GM19397 (cell line): ENCODE results near the gene SLC4A2.

ENCODE experiments used
- ATAC-seq: cut with Tn5 transposase; IDR thresholded peaks from one replicate; pipeline ENCODE4 v1.9.1; 2021; ENCODE audit warnings: mild to moderate bottlenecking, moderate library complexity; ENCODE audit not compliant: unreplicated experiment

SLC4A2 gene

DNA sequence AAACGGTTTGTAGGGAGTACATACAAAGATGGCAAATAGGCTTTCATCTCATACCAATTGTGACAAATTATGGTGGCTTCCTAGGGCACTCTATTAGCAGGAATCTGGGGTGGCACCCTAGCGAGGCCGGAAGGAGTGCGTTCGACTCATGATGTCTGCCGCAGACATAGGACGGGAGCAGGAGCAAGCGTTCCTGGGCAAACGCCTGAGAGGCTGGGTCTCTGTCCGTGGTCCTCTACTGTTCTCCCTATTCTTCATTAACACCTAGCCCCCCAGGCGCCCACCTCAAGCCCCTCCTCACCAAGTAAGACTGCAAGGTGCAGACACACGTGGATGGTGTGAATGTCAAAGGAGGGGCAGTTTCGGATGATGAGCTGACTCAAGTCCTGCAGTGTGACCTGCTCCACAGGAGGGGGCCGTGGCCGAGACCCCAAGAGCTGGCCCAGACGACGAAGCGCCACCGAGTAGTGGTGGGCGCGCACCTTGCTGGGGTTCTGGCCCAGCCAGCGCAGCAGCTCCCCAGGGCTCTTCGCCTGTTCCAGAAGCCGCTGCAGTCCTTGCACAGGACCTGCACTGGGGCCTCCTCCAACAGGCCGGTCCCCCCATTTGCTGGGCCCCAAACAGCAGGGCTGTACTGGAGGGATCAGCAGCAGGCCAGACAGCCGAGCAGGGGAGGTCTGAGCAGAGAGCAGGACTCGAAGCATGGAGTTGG lies 20.0 kb downstream of the SLC4A2 start:
- ATAC-seq, result no peak

DNA sequence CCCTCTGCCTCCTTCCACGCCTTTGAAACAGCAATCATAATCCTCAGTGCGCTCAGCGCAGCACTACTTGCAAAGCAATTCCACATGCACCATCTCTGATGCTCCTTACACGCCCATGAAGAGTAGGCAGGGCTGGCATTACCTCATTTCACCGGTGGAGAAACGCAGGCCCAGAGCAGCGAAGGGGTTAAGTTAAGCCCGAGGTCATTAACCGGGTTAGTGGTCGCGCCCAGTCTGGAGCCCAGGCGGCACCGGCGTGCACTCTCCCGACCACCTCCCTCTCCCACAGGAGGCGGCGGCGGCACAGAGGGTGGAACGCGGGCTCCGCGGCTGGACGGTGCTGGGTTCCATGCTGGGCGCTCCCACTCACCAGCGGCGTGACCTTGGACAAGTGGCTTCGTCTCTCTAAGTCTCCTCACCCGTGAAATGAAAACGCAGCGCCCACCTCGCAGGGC lies 20.7 kb downstream of the SLC4A2 start:
- ATAC-seq, result peak; percentile 4

DNA sequence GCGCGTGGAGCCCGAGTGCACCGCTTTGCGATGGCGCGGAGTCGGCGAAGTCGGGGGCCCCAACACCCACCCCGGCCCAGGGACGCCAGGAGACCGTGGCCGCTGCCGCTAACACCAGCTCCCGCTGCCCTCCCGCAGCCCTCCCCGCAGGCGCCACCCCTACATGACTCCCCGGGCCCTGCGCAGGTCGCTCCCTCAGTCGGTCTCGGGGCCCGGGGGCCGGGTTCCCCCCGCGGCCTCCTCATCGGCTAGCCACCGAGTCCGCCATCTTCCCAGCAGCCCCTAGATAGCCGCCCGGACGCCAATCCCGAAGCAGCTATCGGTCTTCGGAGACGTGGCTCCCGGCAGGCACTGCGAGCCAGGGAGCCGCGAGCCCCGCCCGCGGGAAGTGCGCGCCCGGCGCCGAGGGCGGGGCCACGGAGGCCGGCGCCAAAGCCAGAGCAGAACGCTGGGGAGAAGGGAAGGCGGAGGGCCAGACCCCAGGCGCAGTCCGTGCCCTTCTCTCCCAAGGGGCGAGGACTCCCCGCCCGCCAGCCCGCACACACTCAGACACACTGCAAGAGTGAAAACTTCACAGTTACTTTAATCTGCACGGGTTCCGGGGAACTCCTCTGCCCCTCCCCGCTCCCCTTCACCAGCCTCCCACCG lies 21.3 kb downstream of the SLC4A2 start, which contains the start of gene FASTK:
TSS of gene FASTK (minus strand) at position 288 of the 648 bp plus-strand sequence. CDS start at position 245, 43 bp downstream.
- ATAC-seq, result peak; percentile 70

DNA sequence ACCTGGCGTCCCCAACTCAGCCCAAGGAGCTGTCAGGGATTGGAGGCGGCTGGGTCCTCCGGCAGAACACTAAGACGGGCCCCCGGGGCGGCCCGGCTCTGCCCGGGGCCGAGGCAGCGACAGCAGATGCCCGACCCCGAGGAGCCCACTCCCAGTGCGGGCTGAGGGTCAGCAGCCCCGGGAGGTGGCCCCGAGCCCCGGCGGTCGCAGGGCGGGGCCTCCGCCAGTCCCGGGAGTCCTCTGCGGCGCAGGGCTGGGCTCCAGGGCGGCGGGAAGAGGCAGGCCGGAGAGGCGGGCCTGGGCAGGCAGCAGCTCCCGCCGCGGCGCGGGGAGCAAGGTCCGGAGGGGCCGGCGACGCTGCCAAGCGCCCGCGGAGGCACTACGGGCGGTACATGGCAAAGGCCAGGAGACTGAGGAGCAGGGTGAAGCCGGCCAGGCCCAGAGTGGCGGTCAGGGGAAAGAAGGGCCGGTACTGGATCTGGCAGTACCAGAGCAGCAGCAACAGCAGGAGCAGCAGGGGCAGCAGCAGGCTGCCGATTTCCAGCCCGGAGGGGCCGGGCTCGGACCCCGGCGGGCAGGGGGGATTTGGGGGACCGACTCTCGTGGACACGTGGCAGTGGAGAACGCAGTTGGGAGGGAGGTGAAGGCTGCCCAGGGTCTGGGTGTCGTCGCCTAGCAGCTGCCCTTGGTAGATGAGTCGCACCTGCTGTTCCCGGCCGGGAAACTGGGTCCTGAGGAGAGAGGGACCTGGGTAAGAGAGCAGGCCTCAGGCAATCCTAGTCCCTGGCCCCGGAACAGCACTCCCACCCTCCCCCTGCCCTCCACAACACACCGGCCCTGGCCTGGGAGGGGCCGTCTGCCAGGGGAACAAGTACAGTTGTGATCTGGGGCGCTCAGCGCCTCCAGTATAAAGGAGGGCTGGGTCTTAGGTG lies 22.0 kb downstream of the SLC4A2 start:
- ATAC-seq, result no peak

DNA sequence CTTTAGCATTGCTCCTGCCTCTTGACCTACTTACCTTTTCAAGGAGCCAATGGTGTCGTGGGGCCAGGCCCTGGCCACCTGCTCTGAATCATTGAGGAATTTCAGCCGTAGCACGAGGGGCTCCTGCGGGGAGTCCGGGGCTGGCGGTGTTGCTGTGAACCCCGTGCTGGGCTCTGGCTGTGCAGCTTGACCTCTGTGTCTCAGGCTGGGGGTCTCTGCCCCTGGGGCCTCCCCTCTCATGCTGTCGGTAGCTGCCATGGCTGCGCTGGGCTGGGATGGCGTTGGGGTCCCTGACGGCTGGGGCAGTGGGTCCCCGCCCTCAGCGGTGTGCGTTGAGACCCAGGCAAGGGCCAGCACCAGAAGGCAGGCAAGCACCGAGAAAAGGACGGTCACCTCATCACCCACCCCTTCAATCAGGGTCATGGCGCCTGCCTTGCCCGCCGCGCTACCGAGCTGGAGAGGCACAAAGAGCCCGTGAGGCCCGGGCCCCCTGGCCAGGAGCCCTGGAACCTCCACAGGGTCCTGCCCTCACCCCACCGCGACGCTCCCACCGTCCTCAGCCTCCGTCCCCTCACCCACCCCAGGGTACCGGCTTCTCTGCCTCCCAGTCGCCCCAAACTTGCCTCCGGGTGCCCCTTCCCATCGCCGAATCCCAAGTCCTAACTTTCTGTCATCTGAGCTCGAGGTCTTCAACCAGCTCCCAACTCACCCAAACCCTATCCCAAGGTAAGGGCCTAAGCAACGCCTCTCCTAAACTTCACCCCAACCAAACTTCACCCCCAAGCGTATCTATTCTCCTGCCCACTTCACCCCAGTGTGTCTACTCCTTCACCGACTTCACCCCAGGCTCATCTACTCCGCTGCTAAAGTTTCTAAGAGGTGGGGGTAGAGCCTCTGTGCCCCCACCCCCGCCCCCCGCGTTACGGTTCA lies 23.0 kb downstream of the SLC4A2 start:
- ATAC-seq, result no peak

DNA sequence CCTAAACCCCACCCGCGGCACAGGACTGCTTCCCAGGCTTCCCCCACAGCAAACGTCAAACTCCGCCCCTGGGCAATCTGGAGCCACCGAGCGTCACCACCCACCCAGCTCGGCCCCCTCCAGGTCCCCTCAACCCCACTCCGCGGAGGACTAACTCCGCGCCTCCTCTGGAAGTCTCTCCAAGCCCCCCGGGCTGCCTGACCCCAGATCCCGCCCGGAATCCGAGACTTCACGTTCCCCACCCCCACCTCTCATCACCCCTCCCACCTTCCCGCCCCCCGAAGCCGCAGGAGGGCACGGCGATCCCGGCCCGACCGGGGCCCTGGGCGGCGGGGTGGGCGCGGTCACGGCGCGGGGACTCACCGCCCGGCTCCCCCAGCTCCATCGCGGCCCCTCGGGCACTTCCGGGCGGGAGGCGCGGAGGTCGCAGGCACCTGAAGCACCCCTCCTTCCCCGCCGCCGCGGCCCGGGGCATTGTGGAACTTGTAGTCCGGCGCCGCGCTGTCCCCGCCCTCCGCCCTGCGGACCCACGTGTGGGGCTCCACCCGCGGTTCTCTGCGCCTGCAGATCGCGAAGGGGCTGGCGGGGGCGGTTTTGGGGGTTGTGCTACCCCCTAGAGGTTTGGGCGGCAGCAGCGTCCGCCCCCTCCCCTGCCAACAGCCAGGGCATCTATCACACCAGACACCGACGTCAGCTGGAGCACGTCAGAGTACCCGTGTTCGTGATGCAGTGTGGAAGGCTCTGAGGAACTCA lies 23.9 kb downstream of the SLC4A2 start, which contains the start of gene TMUB1:
TSS of gene TMUB1 (minus strand) at position 423 of the 753 bp plus-strand sequence. CDS start 930 bp downstream, outside the sequence.
- peak; percentile 43 for ATAC-seq

DNA sequence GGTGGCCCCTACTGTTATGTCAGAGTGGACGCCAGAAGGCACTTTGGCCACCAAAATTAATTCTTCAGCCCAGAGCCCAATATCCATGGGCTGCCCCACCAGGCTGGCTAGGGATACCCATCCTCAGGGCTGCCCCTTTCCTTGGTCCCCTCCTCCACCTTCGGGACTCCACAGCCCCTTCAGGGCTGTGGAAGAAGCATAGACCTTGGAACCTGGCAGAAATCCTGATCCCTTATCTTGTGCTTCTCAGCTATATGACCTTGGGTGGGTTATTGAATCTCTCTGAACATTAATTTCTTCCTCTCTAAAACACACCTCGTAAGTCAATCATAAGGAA lies 24.4 kb downstream of the SLC4A2 start:
- ATAC-seq, result no peak

DNA sequence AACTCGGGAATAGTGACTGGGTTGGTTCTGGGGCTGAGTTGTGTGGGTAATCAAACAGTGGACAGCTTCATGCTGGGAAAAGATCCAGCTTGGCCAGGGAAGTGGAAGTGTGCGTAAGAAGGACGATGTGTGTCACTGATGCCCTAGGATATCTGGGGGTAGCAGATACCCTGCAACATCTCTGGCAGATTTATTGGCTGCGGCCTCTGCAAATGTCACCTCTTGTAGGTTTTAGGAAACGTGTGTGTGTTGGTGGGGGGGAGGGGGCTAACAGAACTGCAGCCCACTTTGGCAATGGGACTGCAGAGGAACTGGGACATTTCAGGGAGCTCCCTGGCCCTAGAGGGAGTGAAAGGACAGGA lies 25.9 kb downstream of the SLC4A2 start:
- no peak for ATAC-seq

DNA sequence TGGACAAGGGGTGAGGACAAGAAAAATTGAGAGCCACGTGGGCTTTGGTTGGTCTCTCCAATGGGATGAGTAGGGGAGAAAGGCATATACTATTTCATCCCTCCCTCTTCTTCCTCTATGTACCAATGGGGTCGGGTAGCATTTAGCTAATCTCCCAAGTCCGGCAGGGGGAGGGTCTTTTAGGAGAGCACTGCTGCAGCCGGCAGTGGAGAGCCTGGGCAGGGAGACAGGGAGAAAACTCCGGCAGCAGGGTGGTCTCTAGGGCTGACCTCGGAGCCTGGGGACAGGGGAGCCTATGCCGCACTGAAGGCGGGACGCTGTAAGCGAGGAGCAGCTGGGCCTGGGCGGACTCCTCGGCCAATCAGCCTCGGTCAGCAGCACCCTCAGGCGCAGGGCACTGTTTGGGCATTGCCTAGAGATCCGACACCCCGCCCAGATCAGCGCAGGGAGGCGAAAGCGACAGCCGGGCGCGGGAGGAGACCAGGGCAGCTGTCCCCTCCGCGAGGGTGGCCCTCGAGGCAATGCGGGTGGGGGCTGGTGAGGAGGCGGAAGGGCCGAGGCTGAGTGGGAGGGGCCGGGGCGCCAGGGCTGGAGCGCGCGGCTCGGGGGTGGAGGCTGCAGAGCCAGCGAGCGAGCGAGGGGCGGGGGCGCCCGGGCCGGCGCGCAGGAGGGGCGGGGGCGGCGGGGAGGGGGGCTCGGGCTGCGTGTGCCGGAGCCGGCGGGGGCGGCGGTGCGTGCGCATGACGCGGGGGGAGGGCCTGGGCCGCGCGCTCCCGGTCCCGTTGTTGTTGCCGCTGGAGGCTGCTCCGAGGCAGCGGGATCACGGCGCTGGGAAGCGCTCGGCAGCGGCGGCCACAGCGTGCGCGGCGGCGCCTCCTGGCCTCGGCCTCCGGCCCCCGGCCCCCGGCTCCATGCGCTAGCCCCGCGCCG lies 26.6 kb downstream of the SLC4A2 start, which contains the start of gene AGAP3:
TSS of gene AGAP3 (plus strand) at position 785 of the 930 bp plus-strand sequence. CDS start 267 bp downstream, outside the sequence.
- peak; percentile 41 for ATAC-seq

DNA sequence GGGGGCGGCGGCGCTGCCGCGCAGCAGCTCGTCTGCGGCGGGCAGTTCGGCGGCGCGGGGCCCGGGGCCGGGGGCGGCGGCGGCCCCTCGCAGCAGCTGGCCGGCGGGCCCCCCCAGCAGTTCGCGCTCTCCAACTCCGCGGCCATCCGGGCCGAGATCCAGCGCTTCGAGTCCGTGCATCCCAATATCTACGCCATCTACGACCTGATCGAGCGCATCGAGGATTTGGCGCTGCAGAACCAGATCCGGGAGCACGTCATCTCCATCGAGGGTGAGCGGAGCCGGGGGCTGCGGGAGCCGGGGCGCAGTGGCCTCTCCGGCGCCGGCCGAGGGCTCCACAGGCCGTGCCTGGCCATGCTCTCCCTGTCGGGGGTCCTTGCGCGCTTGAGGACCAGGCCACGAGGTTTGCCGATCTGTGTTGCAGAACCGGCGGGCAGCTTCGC lies 27.4 kb downstream of the SLC4A2 start:
- no peak for ATAC-seq

DNA sequence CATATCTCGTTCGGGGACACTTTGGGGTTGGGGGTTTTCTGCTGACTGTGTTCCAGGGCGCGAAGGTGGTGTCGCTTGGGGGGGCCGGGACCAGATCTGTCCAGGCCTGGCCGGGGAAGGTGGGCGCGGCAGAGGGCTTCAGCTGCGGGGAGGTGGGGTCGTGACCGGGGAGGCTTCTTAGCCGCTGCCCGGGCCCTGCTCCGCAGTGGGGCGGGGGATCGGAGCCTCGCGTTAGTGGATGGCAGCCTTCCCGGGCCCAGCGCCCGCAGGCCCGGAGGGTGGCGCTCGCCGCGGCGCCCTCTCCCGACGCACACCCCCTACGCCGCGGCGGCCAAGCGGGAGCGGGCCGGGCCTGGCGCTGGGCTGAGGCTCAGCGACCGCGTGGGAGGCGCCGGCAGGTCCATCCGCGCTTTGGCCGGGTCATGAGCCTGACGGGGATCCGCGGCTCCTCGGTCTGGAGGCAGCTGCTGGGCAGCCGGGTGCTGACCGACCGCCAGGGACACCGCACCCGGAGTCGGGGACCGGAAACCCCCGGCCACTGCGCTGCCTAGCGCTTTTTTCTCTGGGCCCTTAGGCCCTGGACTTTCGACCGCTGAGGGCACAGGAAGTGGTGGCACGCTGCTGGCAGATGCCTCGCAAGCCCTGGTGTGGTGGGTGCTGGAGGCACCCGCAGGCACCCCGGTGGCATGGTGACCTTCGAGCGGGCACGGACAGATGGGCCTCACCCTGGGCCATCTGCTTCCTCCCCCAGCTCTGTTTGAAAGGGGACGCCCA lies 28.0 kb downstream of the SLC4A2 start:
- no peak for ATAC-seq

DNA sequence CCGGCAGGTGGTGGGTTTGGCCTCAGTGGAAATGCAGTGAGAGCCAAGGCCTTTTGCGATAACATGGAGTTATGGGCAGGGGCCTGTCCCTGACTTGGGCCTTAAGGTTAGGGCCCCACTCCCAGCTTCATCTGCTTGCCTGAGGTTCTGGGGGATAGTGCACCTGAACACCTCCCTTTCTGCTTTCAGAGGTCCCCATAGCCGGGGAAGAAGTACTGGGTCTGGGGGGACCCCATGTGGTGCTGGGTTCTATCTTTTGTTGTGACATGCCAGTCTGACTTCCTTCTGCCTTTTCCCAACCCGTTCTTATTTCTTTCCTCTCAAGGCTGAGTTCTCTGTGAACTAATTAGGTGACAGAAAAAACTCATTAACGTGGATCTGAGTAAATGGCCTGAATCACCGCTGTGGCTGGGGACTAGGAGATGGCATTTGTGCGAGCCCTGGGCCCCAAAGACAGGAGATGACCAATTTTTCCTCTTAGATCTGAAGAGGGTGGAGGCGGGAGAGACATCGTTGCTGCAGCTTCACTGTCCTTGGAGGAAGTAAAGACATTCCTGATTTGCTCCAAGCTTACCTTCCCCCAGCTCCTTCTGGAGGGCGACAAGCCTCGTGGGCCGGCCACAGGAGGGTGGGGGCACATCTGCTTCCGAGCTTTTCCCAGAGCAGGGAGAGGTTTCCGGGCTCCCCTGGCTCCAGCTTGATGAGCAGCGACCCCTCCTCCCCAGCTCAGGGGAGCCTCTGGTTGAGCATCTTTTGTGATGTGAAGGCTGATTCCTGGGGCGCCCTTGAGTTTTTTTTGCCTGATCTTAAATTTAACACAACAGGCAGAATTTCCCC lies 28.8 kb downstream of the SLC4A2 start:
- no peak for ATAC-seq

DNA sequence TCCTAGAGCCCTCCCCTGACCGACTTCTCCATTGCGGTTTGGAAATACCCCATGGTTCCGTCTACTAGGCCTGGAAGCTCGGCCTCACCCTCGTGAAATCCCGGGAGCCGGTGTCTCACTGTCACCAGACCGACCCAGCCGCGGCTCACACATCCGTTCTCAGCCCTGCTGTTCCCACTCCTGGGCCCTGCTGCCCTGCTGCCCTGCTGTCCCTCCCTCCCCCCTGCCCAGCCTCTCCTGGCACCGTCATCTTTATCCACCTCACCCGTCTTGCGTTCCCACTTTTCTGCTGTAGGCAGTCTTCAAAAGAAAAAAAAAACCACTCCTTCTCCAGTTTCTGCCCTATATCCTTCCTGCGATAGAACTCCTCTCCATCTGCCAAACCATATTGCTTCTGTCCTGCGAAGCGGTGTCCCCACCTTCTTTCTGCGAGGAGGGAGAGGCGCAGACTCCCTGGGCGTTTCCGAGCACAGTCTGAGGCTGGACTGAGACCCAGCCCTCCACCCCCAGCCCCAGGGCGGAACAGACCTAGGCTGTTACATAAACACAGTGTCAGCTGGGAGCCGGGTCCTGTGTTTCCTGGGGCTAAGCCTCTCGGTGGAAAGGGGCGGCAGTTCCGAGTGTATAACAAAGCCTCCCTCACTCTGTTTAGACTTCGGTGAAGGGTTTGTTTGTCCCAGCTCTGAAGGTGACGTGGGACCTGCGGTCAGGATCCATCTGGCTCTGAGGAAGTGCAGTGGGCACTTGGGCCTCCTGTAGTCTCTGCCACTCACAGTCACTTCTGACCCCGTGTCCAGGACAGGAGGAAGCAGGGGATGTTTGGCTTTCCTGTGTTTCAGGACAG lies 29.7 kb downstream of the SLC4A2 start:
- ATAC-seq, result no peak

DNA sequence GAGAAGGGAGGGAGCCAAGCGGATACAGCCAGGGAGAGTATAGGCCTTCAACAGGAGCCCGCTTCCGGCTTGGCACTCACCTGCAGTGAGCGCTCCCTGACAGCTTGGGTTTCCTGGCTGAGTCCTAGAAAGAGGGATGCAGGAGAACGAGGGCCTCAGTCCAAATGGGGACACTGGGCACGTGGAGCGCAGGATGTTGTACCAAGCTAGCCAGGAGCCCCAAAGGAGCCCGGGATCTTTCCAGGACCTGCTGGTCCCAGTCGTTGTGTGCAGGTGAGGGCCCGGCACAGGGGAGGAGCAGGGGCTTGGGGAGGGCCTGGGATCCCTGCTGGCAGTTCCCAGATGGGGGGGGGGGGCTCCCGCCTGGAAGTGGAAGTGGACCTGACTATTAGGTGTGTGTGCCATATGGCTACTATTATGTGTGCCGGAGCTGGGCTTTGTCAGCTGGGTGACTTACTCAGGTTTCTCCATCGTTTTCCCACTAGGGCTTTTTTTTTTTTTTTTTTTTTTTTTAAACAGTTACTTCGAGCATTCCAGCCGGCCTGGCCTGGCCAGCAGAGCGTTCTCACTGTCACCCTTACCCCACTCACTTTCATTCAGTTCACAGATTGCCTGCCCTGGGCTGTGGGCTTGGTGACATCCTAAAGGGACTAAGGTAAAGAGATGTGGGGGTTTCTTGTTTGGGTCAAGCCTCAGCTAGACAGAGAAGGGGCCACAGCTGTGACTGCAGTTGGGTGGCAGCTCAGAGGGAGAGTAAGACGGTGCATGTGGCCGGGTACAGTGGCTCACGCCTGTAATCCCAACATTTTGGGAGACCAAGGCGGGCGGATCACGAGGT lies 30.7 kb downstream of the SLC4A2 start:
- no peak for ATAC-seq

DNA sequence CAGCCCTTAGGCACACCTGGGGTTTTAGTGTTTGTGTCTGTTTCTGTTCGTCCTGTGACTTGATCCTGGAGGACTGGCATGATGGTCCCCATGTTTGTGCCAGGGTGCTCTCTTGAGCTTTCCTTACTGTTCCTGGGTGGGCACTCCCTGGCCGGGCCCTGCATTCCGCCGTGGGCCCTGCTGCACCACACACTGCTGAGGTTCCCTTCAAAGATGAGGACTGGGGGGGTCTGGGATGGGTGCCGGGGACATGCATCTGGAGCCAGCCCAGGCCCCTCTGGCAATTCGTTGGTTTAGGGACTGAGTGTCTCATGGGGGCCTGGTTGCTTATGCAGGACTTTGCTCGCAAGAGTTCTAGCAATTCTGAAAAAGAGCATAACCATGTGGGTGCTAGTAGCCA lies 31.6 kb downstream of the SLC4A2 start:
- no peak for ATAC-seq
